ENCODE data around the gene NRXN3. TPM values are rescaled to one million over a fixed set of nuclear protein-coding genes. Genes with fewer than 3 reads are reported as not detected.

Gene NRXN3
- total RNA-seq, 6 experiments from 2014 or later = 0.07 to 0.28 (median 0.11) TPM; not detected in 2

- TF ChIP-seq, protein P1, sequence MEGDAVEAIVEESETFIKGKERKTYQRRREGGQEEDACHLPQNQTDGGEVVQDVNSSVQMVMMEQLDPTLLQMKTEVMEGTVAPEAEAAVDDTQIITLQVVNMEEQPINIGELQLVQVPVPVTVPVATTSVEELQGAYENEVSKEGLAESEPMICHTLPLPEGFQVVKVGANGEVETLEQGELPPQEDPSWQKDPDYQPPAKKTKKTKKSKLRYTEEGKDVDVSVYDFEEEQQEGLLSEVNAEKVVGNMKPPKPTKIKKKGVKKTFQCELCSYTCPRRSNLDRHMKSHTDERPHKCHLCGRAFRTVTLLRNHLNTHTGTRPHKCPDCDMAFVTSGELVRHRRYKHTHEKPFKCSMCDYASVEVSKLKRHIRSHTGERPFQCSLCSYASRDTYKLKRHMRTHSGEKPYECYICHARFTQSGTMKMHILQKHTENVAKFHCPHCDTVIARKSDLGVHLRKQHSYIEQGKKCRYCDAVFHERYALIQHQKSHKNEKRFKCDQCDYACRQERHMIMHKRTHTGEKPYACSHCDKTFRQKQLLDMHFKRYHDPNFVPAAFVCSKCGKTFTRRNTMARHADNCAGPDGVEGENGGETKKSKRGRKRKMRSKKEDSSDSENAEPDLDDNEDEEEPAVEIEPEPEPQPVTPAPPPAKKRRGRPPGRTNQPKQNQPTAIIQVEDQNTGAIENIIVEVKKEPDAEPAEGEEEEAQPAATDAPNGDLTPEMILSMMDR (IDR thresholded peaks at IDR 0.05) = no peak
- H3K27me3 Mint-ChIP-seq (ENCODE audit: insufficient read depth) = peaks cover 10% of the 10 kb centered on the region
- no peak overlapping the region for H3K4me3 Mint-ChIP-seq
- peaks cover 14% of the 10 kb centered on the region for H3K9me3 Mint-ChIP-seq
- H3K4me1 Mint-ChIP-seq (ENCODE audit: low read depth) = no peaks in the 10 kb centered on the region
- peaks cover 10% of the 10 kb centered on the region for H3K36me3 Mint-ChIP-seq (ENCODE audit: low read depth)
- no peak for DNase-seq
- H3K27ac Mint-ChIP-seq = no peak overlapping the region
These were observed 406.4 kb downstream of the NRXN3 start for GRCh38 chr14:78576437-78577166.

GRCh38 chr14:78581229-78581628 is 411.1 kb downstream of the NRXN3 start:
- Mint-ChIP-seq H3K4me1 (ENCODE audit: low read depth) (no peaks in the 10 kb centered on the region), H3K9me3 (no peaks in the 10 kb centered on the region), H3K27me3 (ENCODE audit: insufficient read depth) (peaks cover 12% of the 10 kb centered on the region), H3K4me3 (no peak overlapping the region), H3K36me3 (ENCODE audit: low read depth) (no peaks in the 10 kb centered on the region), H3K27ac (no peak overlapping the region)
- TF ChIP-seq, protein P1 (IDR thresholded peaks at IDR 0.05) = no peak
- no peak for DNase-seq

DNA sequence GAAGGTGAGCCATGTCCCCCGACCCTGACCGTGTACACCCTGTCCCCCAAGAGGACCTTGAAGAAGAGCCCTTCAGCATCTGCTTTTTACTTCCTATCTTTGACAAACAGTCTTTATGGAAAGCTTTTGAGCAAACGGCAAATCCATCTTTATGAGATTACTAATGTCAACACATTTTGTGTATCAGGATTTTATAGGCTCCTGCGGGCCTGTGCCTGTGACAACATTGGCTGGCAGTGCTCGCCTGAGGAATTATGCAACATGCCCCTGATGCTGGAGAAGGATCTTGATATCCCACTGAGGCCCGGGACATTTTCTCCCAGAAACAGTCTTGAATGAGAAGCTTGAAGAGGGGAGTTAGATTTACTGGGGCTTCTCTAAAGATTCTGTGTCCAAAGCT is 416.5 kb downstream of the NRXN3 start:
- TF ChIP-seq, protein P1 (IDR thresholded peaks at IDR 0.05) = no peak
- no peak for DNase-seq
- no peaks in the 10 kb centered on the region for H3K36me3 Mint-ChIP-seq (ENCODE audit: low read depth)
- H3K4me1 Mint-ChIP-seq (ENCODE audit: low read depth) = no peaks in the 10 kb centered on the region
- peaks cover 13% of the 10 kb centered on the region for H3K27me3 Mint-ChIP-seq (ENCODE audit: insufficient read depth)
- H3K27ac Mint-ChIP-seq = no peak overlapping the region
- H3K4me3 Mint-ChIP-seq = no peak overlapping the region
- no peaks in the 10 kb centered on the region for H3K9me3 Mint-ChIP-seq

GRCh38 chr14:78588906-78589305 is 418.7 kb downstream of the NRXN3 start:
- Mint-ChIP-seq H3K4me1 (ENCODE audit: low read depth) (no peaks in the 10 kb centered on the region), H3K27me3 (ENCODE audit: insufficient read depth) (peaks cover 13% of the 10 kb centered on the region), H3K36me3 (ENCODE audit: low read depth) (no peaks in the 10 kb centered on the region), H3K9me3 (no peaks in the 10 kb centered on the region), H3K27ac (no peak overlapping the region), H3K4me3 (no peak overlapping the region)
- no peak for DNase-seq
- TF ChIP-seq, protein P1 (IDR thresholded peaks at IDR 0.05) = no peak

DNA sequence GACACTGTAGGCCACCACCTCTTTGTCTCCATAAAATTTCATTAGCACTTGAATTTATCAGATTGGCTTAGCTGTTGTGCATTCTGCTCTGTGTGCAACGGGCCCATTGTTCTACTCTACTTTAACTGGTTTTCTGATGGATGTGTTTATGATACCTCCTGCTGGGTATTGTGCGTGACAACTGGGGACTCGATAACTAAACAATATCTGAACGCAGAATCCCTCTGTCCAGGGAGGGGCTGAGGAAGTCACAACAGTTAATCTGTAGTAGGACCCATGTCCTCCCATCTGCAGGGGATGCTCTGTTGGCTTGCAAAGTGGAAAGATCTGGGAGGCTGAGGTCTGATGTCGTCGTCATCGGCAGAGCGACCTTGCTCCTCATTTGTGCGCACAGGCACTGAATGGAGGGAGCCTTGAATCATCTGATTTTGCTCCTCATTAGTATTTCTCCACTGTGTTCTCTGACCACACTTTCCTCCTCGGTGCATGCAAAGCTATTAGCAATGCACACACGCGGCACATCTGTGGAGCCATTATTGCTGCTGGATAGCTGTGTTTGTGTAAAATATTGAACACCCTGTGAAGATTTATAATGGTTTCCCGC is 422.5 kb downstream of the NRXN3 start:
- H3K27me3 Mint-ChIP-seq (ENCODE audit: insufficient read depth) = peaks cover 13% of the 10 kb centered on the region; the same call in 1 of the 2 replicates
- DNase-seq = no peak
- H3K9me3 Mint-ChIP-seq = no peaks in the 10 kb centered on the region
- no peaks in the 10 kb centered on the region for H3K36me3 Mint-ChIP-seq (ENCODE audit: low read depth)
- no peak overlapping the region for H3K27ac Mint-ChIP-seq
- H3K4me3 Mint-ChIP-seq = no peak overlapping the region
- H3K4me1 Mint-ChIP-seq (ENCODE audit: low read depth) = peaks cover 1% of the 10 kb centered on the region; the same call in 1 of the 2 replicates
- TF ChIP-seq, protein P1 (IDR thresholded peaks at IDR 0.05) = no peak
